HepG2 (cell line): ENCODE measurements around the gene NABP1. TPM values are rescaled to one million over a fixed set of nuclear protein-coding genes. Genes with fewer than 3 reads are reported as not detected.

ENCODE experiments used
- FOSL1 ChIP-seq: sonication (generic); formaldehyde crosslinking; IDR thresholded peaks from 2 replicates; pipeline ENCODE4 v1.9.0; 2021; ENCODE audit warnings: missing genetic modification reagents, borderline replicate concordance
- FOXK1 ChIP-seq: sonication (generic); formaldehyde crosslinking; IDR thresholded peaks from 2 replicates; pipeline ENCODE4 v1.4.0; 2020; ENCODE audit warnings: low read depth, missing genetic modification reagents, borderline replicate concordance
- HOXA9 ChIP-seq: sonication (generic); formaldehyde crosslinking; IDR thresholded peaks from 2 replicates; pipeline ENCODE4 v1.8.1; 2022; ENCODE audit warnings: missing genetic modification reagents, mild to moderate bottlenecking, moderate library complexity, borderline replicate concordance
- MAFK ChIP-seq, 2 experiments: IDR thresholded peaks in 1 of 2; conservative IDR thresholded peaks in 1 of 2; 2 replicates each; pipeline ENCODE4 v1.6.1; 2011; ENCODE audit warnings: improper control_type of control experiment in 2 of 2, low read length in 2 of 2
- MEIS2 ChIP-seq: sonication (generic); formaldehyde crosslinking; IDR thresholded peaks from 2 replicates; pipeline ENCODE4 v1.9.0; 2021; ENCODE audit warnings: mild to moderate bottlenecking, missing genetic modification reagents
- SIN3B ChIP-seq: fragments of 150-350 bp; IDR thresholded peaks from 2 replicates; pipeline ENCODE4 v1.6.1; 2014; ENCODE audit warnings: low read length
- SRSF1 ChIP-seq: fragments of 200-400 bp; formaldehyde crosslinking; optimal IDR thresholded peaks from 2 replicates; pipeline ENCODE3; 2017; ENCODE audit warnings: mild to moderate bottlenecking, low read depth, low read length, moderate library complexity
- SUZ12 ChIP-seq: fragments of 150-350 bp; IDR thresholded peaks from 2 replicates; pipeline ENCODE4 v1.6.1; 2014; ENCODE audit warnings: low read depth, low read length
- ZFP36L1 ChIP-seq: sonication (generic); formaldehyde crosslinking; IDR thresholded peaks from 2 replicates; pipeline ENCODE4 v1.8.0; 2022; ENCODE audit warnings: mild to moderate bottlenecking, missing genetic modification reagents, moderate library complexity
- polyA plus RNA-seq, 8 experiments: library from polyadenylated mRNA; depleted of rRNA in 3 of 8; stranded (reverse) in 7 of 8; unstranded in 1 of 8; fragments of >200 nt; fragmentation: Illumina TruSeq in 4 of 8; extraction: Trizol in 4 of 8; gene quantifications; 2 replicates each; pipeline versions ENCODE4 v1.2.1 to v1.2.3, GENCODE V29; 2011 to 2016; ENCODE audit warnings: low read depth in 4 of 8, missing spikeins in 1 of 8, mixed read lengths in 1 of 8; ENCODE audit not compliant: insufficient read depth in 1 of 8
- total RNA-seq, 5 experiments: library from RNA; depleted of rRNA; stranded (reverse); fragments of >200 nt; fragmentation: Illumina TruSeq; extraction: Trizol; gene quantifications; 2 replicates each; pipeline ENCODE4 v1.2.3, GENCODE V29; 2016; ENCODE audit warnings: low read depth in 1 of 5
- TF ChIP-seq, protein P1 (sequence below): sonication (generic); formaldehyde crosslinking; IDR thresholded peaks from 2 replicates; pipeline ENCODE4 v1.8.0; 2022; ENCODE audit warnings: mild to moderate bottlenecking, missing genetic modification reagents, moderate library complexity
- TF ChIP-seq, protein P2 (sequence below): IDR thresholded peaks from 2 replicates; pipeline ENCODE4 v1.6.1; 2012; ENCODE audit warnings: low read depth, low read length, improper control_type of control experiment
- TF ChIP-seq, protein P3 (sequence below): IDR thresholded peaks from 2 replicates; pipeline ENCODE4 v1.4.0; 2020; ENCODE audit warnings: mild to moderate bottlenecking, missing genetic modification reagents
- TF ChIP-seq, protein P4 (sequence below): sonication (generic); formaldehyde crosslinking; IDR thresholded peaks from 2 replicates; pipeline ENCODE4 v1.8.0; 2022; ENCODE audit warnings: mild to moderate bottlenecking, missing genetic modification reagents; ENCODE audit not compliant: insufficient replicate concordance
- TF ChIP-seq, protein P5 (sequence below): sonication (generic); formaldehyde crosslinking; IDR thresholded peaks from 2 replicates; pipeline ENCODE4 v1.4.0; 2020; ENCODE audit warnings: mild to moderate bottlenecking, missing genetic modification reagents
- TF ChIP-seq, protein P6 (sequence below): sonication (generic); formaldehyde crosslinking; IDR thresholded peaks from 2 replicates; pipeline ENCODE4 v1.4.0; 2020; ENCODE audit warnings: mild to moderate bottlenecking, missing genetic modification reagents

Gene NABP1
- total and polyA plus RNA-seq, 2 of the 13 experiments (the other 11 are each of a cell fraction or from before 2014, with no cell fraction given) = 14.9 to 19.8 TPM

DNA sequence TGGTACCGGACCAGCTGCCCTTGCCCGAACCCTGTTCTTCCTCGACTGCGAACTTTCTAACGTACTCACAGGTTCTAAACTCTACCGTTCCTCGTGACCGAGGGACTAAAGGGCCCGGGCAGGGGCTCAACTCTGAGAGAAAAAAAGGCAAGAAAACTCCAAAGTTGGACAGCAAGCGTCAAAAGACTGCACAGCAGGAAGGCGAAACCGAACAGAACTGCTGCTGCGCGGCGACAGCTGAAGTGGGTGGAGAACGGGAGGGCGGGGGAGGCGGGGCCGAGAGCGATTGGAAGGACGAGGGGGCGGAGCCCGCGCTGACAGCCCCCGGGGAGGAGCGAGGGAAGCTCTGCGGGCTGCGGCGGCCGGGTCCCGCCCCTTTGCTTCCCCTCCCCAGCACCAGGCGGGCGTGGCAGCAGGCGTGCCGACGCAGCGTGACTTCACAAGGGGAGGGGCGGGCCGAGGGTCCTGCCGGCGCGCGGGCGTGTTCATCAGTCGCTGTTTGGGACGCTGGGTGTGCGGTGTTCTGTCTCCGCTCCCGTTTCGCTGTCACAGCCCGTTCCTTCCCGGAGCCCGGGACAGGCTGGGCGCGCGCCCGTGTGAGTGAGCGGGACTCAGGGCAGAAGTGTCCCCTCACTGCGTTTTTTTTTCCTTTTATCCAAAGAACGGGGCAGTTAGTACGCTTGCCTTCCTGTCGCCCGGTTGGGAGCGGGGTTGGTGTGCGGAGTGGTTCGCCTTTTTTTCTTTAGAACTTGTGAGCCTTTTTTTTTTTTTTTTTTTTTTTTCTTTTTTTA lies at the start of gene NABP1 (continued):
- TF ChIP-seq, protein P1, sequence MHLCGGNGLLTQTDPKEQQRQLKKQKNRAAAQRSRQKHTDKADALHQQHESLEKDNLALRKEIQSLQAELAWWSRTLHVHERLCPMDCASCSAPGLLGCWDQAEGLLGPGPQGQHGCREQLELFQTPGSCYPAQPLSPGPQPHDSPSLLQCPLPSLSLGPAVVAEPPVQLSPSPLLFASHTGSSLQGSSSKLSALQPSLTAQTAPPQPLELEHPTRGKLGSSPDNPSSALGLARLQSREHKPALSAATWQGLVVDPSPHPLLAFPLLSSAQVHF (CRISPR knock-in tag) = no peak
- TF ChIP-seq, protein P2, sequence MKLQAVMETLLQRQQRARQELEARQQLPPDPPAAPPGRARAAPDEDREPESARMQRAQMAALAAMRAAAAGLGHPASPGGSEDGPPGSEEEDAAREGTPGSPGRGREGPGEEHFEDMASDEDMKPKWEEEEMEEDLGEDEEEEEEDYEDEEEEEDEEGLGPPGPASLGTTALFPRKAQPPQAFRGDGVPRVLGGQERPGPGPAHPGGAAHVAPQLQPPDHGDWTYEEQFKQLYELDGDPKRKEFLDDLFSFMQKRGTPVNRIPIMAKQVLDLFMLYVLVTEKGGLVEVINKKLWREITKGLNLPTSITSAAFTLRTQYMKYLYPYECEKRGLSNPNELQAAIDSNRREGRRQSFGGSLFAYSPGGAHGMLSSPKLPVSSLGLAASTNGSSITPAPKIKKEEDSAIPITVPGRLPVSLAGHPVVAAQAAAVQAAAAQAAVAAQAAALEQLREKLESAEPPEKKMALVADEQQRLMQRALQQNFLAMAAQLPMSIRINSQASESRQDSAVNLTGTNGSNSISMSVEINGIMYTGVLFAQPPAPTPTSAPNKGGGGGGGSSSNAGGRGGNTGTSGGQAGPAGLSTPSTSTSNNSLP = no peak
- TF ChIP-seq, protein P3, sequence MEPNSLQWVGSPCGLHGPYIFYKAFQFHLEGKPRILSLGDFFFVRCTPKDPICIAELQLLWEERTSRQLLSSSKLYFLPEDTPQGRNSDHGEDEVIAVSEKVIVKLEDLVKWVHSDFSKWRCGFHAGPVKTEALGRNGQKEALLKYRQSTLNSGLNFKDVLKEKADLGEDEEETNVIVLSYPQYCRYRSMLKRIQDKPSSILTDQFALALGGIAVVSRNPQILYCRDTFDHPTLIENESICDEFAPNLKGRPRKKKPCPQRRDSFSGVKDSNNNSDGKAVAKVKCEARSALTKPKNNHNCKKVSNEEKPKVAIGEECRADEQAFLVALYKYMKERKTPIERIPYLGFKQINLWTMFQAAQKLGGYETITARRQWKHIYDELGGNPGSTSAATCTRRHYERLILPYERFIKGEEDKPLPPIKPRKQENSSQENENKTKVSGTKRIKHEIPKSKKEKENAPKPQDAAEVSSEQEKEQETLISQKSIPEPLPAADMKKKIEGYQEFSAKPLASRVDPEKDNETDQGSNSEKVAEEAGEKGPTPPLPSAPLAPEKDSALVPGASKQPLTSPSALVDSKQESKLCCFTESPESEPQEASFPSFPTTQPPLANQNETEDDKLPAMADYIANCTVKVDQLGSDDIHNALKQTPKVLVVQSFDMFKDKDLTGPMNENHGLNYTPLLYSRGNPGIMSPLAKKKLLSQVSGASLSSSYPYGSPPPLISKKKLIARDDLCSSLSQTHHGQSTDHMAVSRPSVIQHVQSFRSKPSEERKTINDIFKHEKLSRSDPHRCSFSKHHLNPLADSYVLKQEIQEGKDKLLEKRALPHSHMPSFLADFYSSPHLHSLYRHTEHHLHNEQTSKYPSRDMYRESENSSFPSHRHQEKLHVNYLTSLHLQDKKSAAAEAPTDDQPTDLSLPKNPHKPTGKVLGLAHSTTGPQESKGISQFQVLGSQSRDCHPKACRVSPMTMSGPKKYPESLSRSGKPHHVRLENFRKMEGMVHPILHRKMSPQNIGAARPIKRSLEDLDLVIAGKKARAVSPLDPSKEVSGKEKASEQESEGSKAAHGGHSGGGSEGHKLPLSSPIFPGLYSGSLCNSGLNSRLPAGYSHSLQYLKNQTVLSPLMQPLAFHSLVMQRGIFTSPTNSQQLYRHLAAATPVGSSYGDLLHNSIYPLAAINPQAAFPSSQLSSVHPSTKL = peak; percentile 90
- TF ChIP-seq, protein P4, sequence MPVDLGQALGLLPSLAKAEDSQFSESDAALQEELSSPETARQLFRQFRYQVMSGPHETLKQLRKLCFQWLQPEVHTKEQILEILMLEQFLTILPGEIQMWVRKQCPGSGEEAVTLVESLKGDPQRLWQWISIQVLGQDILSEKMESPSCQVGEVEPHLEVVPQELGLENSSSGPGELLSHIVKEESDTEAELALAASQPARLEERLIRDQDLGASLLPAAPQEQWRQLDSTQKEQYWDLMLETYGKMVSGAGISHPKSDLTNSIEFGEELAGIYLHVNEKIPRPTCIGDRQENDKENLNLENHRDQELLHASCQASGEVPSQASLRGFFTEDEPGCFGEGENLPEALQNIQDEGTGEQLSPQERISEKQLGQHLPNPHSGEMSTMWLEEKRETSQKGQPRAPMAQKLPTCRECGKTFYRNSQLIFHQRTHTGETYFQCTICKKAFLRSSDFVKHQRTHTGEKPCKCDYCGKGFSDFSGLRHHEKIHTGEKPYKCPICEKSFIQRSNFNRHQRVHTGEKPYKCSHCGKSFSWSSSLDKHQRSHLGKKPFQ (CRISPR knock-in tag) = peak; percentile 88
- TF ChIP-seq FOSL1 (CRISPR knock-in tag) (peak; percentile 43; the same call in 1 of the 2 replicates), MEIS2 (CRISPR knock-in tag) (peak; percentile 81), MAFK (conservative IDR thresholded peaks at IDR 0.05 in 1 of 2, IDR thresholded peaks at IDR 0.05 in 1 of 2; ENCODE audit: low read length in 2 of 2) (peak; percentile 20 to 28; a peak in 2 of 4 replicates), SIN3B (no peak), SUZ12 (0 out of 2 replicates have a peak, but pooled peaks have one; percentile 2), FOXK1 (CRISPR knock-in tag) (peak; percentile 59; the same call in 1 of the 2 replicates), SRSF1 (peak; percentile 96), ZFP36L1 (CRISPR knock-in tag) (peak; percentile 93; the same call in 1 of the 2 replicates), HOXA9 (CRISPR knock-in tag) (peak; percentile 84; the same call in 1 of the 2 replicates)
- TF ChIP-seq, protein P5, sequence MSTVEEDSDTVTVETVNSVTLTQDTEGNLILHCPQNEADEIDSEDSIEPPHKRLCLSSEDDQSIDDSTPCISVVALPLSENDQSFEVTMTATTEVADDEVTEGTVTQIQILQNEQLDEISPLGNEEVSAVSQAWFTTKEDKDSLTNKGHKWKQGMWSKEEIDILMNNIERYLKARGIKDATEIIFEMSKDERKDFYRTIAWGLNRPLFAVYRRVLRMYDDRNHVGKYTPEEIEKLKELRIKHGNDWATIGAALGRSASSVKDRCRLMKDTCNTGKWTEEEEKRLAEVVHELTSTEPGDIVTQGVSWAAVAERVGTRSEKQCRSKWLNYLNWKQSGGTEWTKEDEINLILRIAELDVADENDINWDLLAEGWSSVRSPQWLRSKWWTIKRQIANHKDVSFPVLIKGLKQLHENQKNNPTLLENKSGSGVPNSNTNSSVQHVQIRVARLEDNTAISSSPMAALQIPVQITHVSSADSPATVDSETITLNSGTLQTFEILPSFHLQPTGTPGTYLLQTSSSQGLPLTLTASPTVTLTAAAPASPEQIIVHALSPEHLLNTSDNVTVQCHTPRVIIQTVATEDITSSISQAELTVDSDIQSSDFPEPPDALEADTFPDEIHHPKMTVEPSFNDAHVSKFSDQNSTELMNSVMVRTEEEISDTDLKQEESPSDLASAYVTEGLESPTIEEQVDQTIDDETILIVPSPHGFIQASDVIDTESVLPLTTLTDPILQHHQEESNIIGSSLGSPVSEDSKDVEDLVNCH (CRISPR knock-in tag) = no peak
- TF ChIP-seq, protein P6, sequence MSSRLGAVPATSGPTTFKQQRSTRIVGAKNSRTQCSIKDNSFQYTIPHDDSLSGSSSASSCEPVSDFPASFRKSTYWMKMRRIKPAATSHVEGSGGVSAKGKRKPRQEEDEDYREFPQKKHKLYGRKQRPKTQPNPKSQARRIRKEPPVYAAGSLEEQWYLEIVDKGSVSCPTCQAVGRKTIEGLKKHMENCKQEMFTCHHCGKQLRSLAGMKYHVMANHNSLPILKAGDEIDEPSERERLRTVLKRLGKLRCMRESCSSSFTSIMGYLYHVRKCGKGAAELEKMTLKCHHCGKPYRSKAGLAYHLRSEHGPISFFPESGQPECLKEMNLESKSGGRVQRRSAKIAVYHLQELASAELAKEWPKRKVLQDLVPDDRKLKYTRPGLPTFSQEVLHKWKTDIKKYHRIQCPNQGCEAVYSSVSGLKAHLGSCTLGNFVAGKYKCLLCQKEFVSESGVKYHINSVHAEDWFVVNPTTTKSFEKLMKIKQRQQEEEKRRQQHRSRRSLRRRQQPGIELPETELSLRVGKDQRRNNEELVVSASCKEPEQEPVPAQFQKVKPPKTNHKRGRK (CRISPR knock-in tag) = peak; percentile 93
